K562 (cell line): ENCODE results near the gene CORIN. TPM values are rescaled to one million over a fixed set of nuclear protein-coding genes. Genes with fewer than 3 reads are reported as not detected.
A peak's percentile ranks its signal among the peaks of the same experiment; 100 is the strongest.

Experiments used
- E2F3 ChIP-seq: fragments of 250-450 bp; sonication (Bioruptor Pico); IDR thresholded peaks from 2 replicates; pipeline ENCODE4 v1.4.0; 2020; ENCODE audit warnings: mild to moderate bottlenecking
- FOXJ2 ChIP-seq: fragments of 200-800 bp; sonication (Bioruptor generic); IDR thresholded peaks from 2 replicates; pipeline ENCODE4 v1.6.1; 2016; ENCODE audit warnings: missing genetic modification characterization, missing compliant biosample characterization
- HDGF ChIP-seq: fragments of 450-650 bp; IDR thresholded peaks from 2 replicates; pipeline ENCODE4 v1.6.1; 2016
- IRF2 ChIP-seq: sonication (generic); formaldehyde crosslinking; IDR thresholded peaks from 2 replicates; pipeline ENCODE4 v1.8.1; 2022; ENCODE audit warnings: mild to moderate bottlenecking, missing genetic modification reagents
- MCM7 ChIP-seq, 2 experiments: fragments of 450-650 bp; IDR thresholded peaks; 2 replicates each; pipeline ENCODE4 v1.6.1; 2016 to 2018
- PHF20 ChIP-seq: fragments of 450-650 bp; IDR thresholded peaks from 2 replicates; pipeline ENCODE4 v1.6.1; 2018; ENCODE audit not compliant: partially characterized antibody
- RB1 ChIP-seq: fragments of 450-650 bp; IDR thresholded peaks from 2 replicates; pipeline ENCODE4 v1.6.1; 2017; ENCODE audit warnings: low read depth, mild to moderate bottlenecking
- RBM34 ChIP-seq: fragments of 200-400 bp; formaldehyde crosslinking; IDR thresholded peaks from 2 replicates; pipeline ENCODE4 v1.6.1; 2018; ENCODE audit warnings: low read length, borderline replicate concordance; ENCODE audit not compliant: insufficient read depth
- RERE ChIP-seq: sonication (generic); formaldehyde crosslinking; IDR thresholded peaks from 2 replicates; pipeline ENCODE4 v1.8.0; 2023; ENCODE audit warnings: missing genetic modification reagents, mild to moderate bottlenecking, borderline replicate concordance
- SAP30 ChIP-seq: fragments of 200-600 bp; sonication (generic); IDR thresholded peaks from 2 replicates; pipeline ENCODE4 v1.6.1; 2012; ENCODE audit warnings: borderline replicate concordance, low read depth, mild to moderate bottlenecking, moderate library complexity, low read length, control low read depth, inconsistent platforms; ENCODE audit not compliant: insufficient read depth, poor library complexity, severe bottlenecking
- SETDB1 ChIP-seq: IDR thresholded peaks from one replicate; pipeline ENCODE4 v1.6.1; 2012; ENCODE audit warnings: low read length, control low read depth, inconsistent platforms
- SIN3A ChIP-seq, 2 experiments: fragments of 150-350 bp in 1 of 2; IDR thresholded peaks; 2 replicates each; pipeline ENCODE4 v1.6.1; 2011 to 2016; ENCODE audit warnings: borderline replicate concordance in 2 of 2, low read depth in 2 of 2, low read length in 2 of 2, mild to moderate bottlenecking in 2 of 2, moderate library complexity in 2 of 2; ENCODE audit not compliant: control insufficient read depth in 1 of 2
- TAL1 ChIP-seq: fragments of 450-650 bp; IDR thresholded peaks from 2 replicates; pipeline ENCODE4 v1.6.1; 2016; ENCODE audit warnings: mild to moderate bottlenecking
- ZNF764 ChIP-seq: fragments of 250-450 bp; sonication (Bioruptor Pico); IDR thresholded peaks from 2 replicates; pipeline ENCODE4 v1.4.0; 2020; ENCODE audit warnings: low read depth, mild to moderate bottlenecking, moderate library complexity
- polyA plus RNA-seq, 8 experiments: library from polyadenylated mRNA; depleted of rRNA in 4 of 8; stranded (reverse) in 5 of 8; unstranded in 3 of 8; fragments of >200 nt; fragmentation: Nextera tagmentation in 2 of 8; fragmentation: Illumina TruSeq in 1 of 8; extraction: Ambion mirVana in 2 of 8; extraction: Trizol in 1 of 8; gene quantifications; 2 replicates each; pipeline versions ENCODE4 v1.2.1 to v1.2.3, GENCODE V29; 2011 to 2014; ENCODE audit warnings: inconsistent platforms in 1 of 8, missing spikeins in 1 of 8
- total RNA-seq, 7 experiments: library from RNA; depleted of rRNA in 6 of 7; stranded (reverse); fragments of >200 nt in 6 of 7; fragmentation: Illumina TruSeq in 2 of 7; extraction: Trizol in 2 of 7; gene quantifications; 2 replicates each; pipeline versions ENCODE4 v1.2.1 to v1.2.3, GENCODE V29; 2011 to 2021; ENCODE audit warnings: low replicate concordance in 1 of 7
- TF ChIP-seq, protein P1 (sequence below), 2 experiments: fragments of 450-650 bp; formaldehyde crosslinking in 1 of 2; IDR thresholded peaks; 2 replicates each; pipeline versions ENCODE4 v1.4.0 to v1.6.1; 2014 to 2020; ENCODE audit warnings: mild to moderate bottlenecking in 2 of 2, borderline replicate concordance in 1 of 2, low read depth in 1 of 2

The CORIN gene
- total and polyA plus RNA-seq, 9 of the 15 experiments (the other 6 are each of a cell fraction or from before 2014, with no cell fraction given): 0.04 to 0.31 (median 0.08) TPM; not detected in 4

GRCh38 chr4:47668810-47669408 is 169.0 kb downstream of the CORIN start (continued):
- no peak for TF ChIP-seq RERE (CRISPR knock-in tag)
- no peak for TF ChIP-seq SAP30
- TF ChIP-seq SIN3A (IDR thresholded peaks at IDR 0.05; ENCODE audit: borderline replicate concordance in 2 of 2, control insufficient read depth in 1 of 2, low read depth in 2 of 2, low read length in 2 of 2): no peak
- TF ChIP-seq FOXJ2 (tag): no peak
- TF ChIP-seq ZNF764 (CRISPR knock-in tag): no peak
- no peak for TF ChIP-seq IRF2 (CRISPR knock-in tag)
- TF ChIP-seq MCM7 (IDR thresholded peaks at IDR 0.05): no peak
- no peak for TF ChIP-seq E2F3
- no peak for TF ChIP-seq PHF20
- TF ChIP-seq SETDB1: no peak
- TF ChIP-seq TAL1: no peak
- no peak for TF ChIP-seq RBM34
- TF ChIP-seq HDGF: no peak
- TF ChIP-seq, protein P1, sequence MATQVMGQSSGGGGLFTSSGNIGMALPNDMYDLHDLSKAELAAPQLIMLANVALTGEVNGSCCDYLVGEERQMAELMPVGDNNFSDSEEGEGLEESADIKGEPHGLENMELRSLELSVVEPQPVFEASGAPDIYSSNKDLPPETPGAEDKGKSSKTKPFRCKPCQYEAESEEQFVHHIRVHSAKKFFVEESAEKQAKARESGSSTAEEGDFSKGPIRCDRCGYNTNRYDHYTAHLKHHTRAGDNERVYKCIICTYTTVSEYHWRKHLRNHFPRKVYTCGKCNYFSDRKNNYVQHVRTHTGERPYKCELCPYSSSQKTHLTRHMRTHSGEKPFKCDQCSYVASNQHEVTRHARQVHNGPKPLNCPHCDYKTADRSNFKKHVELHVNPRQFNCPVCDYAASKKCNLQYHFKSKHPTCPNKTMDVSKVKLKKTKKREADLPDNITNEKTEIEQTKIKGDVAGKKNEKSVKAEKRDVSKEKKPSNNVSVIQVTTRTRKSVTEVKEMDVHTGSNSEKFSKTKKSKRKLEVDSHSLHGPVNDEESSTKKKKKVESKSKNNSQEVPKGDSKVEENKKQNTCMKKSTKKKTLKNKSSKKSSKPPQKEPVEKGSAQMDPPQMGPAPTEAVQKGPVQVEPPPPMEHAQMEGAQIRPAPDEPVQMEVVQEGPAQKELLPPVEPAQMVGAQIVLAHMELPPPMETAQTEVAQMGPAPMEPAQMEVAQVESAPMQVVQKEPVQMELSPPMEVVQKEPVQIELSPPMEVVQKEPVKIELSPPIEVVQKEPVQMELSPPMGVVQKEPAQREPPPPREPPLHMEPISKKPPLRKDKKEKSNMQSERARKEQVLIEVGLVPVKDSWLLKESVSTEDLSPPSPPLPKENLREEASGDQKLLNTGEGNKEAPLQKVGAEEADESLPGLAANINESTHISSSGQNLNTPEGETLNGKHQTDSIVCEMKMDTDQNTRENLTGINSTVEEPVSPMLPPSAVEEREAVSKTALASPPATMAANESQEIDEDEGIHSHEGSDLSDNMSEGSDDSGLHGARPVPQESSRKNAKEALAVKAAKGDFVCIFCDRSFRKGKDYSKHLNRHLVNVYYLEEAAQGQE (IDR thresholded peaks at IDR 0.05; ENCODE audit: borderline replicate concordance): peak; percentile 26; the same call in 1 of the 2 replicates
- TF ChIP-seq, protein P1 (CRISPR knock-in tag; IDR thresholded peaks at IDR 0.05; ENCODE audit: low read depth): no peak
- no peak for TF ChIP-seq RB1
